Neural progenitor cell (in vitro differentiated cells): Measurements from ENCODE around the gene PPP2R5C. TPM values are rescaled to one million over a fixed set of nuclear protein-coding genes. Genes with fewer than 3 reads are reported as not detected.

Experiments
- DNase-seq: peaks from one replicate; pipeline ENCODE4 v3.0.0-alpha.2; 2016; ENCODE audit warnings: low spot score
- H2AFZ ChIP-seq: fragments of 200-600 bp; sonication (generic); replicated peaks from 2 replicates; pipeline ENCODE4 v1.6.1; 2016; ENCODE audit warnings: antibody characterized with exemption
- H3F3A ChIP-seq: fragments of 200-600 bp; sonication (generic); 2 replicates; pipeline ENCODE4 v1.6.1; 2016; ENCODE audit warnings: antibody characterized with exemption, low read depth
- H3K27ac ChIP-seq: fragments of 200-600 bp; sonication (generic); 2 replicates; pipeline ENCODE4 v1.5.1; 2016; ENCODE audit warnings: mild to moderate bottlenecking
- H3K27me3 ChIP-seq: fragments of 200-600 bp; sonication (generic); 2 replicates; pipeline ENCODE4 v1.6.1; 2016; ENCODE audit warnings: mild to moderate bottlenecking, moderate library complexity
- H3K36me3 ChIP-seq: fragments of 200-600 bp; sonication (generic); 2 replicates; pipeline ENCODE4 v1.5.1; 2016
- H3K4me1 ChIP-seq: fragments of 200-600 bp; sonication (generic); 2 replicates; pipeline ENCODE4 v1.6.1; 2016; ENCODE audit warnings: mixed run types
- H3K4me2 ChIP-seq: fragments of 200-600 bp; sonication (generic); 2 replicates; pipeline ENCODE4 v1.6.1; 2016
- H3K4me3 ChIP-seq: fragments of 200-600 bp; sonication (generic); 2 replicates; pipeline ENCODE4 v1.5.1; 2016
- H3K79me2 ChIP-seq: fragments of 200-600 bp; sonication (generic); 2 replicates; pipeline ENCODE4 v1.6.1; 2016; ENCODE audit warnings: low read depth
- H3K9ac ChIP-seq: fragments of 200-600 bp; sonication (generic); 2 replicates; pipeline ENCODE4 v1.6.1; 2016
- H3K9me3 ChIP-seq: fragments of 200-600 bp; sonication (generic); 2 replicates; pipeline ENCODE4 v1.5.1; 2016; ENCODE audit warnings: low read depth
- H4K20me1 ChIP-seq: fragments of 200-600 bp; sonication (generic); 2 replicates; pipeline ENCODE4 v1.6.1; 2016; ENCODE audit warnings: low read depth
- H3K27ac Mint-ChIP-seq: 3 replicates; pipeline ENCODE4 v1.8.0; 2021; ENCODE audit warnings: mixed read lengths
- H3K27me3 Mint-ChIP-seq: 2 replicates; pipeline ENCODE4 v1.8.0; 2022; ENCODE audit warnings: low read depth, mild to moderate bottlenecking, inconsistent platforms, moderate library complexity, mixed read lengths; ENCODE audit not compliant: insufficient read depth
- H3K36me3 Mint-ChIP-seq: 3 replicates; pipeline ENCODE4 v1.8.0; 2021; ENCODE audit warnings: mixed read lengths
- H3K4me1 Mint-ChIP-seq: 3 replicates; pipeline ENCODE4 v1.8.0; 2021; ENCODE audit warnings: mixed read lengths
- H3K4me3 Mint-ChIP-seq: 3 replicates; pipeline ENCODE4 v1.8.0; 2021; ENCODE audit warnings: mild to moderate bottlenecking, moderate library complexity, mixed read lengths
- H3K9me3 Mint-ChIP-seq: 3 replicates; pipeline ENCODE4 v1.8.0; 2020; ENCODE audit warnings: mixed read lengths
- EZH2 ChIP-seq: fragments of 200-600 bp; sonication (generic); IDR thresholded peaks from 2 replicates; pipeline ENCODE4 v1.6.1; 2017; ENCODE audit warnings: antibody characterized with exemption, mild to moderate bottlenecking, moderate library complexity
- EZH2phosphoT487 ChIP-seq: fragments of 200-600 bp; sonication (generic); IDR thresholded peaks from 2 replicates; pipeline ENCODE4 v1.6.1; 2017; ENCODE audit warnings: antibody characterized with exemption
- total RNA-seq: library from RNA; depleted of rRNA; stranded (reverse); fragments of >200 nt; gene quantifications from 2 replicates; pipeline ENCODE4 v1.2.3, GENCODE V29; 2015; ENCODE audit warnings: low replicate concordance
- TF ChIP-seq, protein P1 (sequence below): fragments of 200-600 bp; sonication (generic); IDR thresholded peaks from 2 replicates; pipeline ENCODE4 v1.5.1; 2017; ENCODE audit warnings: antibody characterized with exemption, mild to moderate bottlenecking

PPP2R5C gene
- total RNA-seq, 1 donor from 2014 or later, result 183 TPM

- Histone ChIP-seq H3K27ac (no peak overlapping the region), H3K79me2 (peaks cover 92% of the 10 kb centered on the region), H3K4me1 (no peaks in the 10 kb centered on the region), H2AFZ (no peak overlapping the region), H3K4me3 (no peak overlapping the region), H3K36me3 (no peaks in the 10 kb centered on the region), H3K9me3 (no peaks in the 10 kb centered on the region), H4K20me1 (peaks cover 55% of the 10 kb centered on the region), H3K4me2 (no peak overlapping the region), H3F3A (no peaks in the 10 kb centered on the region), H3K9ac (no peak overlapping the region), H3K27me3 (no peaks in the 10 kb centered on the region)
- Mint-ChIP-seq H3K27me3 (peaks cover 2% of the 10 kb centered on the region), H3K4me3 (no peak overlapping the region), H3K36me3 (peaks cover 46% of the 10 kb centered on the region), H3K27ac (no peak overlapping the region), H3K4me1 (peaks cover 10% of the 10 kb centered on the region), H3K9me3 (peaks cover 15% of the 10 kb centered on the region)
- no peak for DNase-seq
- no peak for TF ChIP-seq EZH2phosphoT487
- TF ChIP-seq, protein P1, sequence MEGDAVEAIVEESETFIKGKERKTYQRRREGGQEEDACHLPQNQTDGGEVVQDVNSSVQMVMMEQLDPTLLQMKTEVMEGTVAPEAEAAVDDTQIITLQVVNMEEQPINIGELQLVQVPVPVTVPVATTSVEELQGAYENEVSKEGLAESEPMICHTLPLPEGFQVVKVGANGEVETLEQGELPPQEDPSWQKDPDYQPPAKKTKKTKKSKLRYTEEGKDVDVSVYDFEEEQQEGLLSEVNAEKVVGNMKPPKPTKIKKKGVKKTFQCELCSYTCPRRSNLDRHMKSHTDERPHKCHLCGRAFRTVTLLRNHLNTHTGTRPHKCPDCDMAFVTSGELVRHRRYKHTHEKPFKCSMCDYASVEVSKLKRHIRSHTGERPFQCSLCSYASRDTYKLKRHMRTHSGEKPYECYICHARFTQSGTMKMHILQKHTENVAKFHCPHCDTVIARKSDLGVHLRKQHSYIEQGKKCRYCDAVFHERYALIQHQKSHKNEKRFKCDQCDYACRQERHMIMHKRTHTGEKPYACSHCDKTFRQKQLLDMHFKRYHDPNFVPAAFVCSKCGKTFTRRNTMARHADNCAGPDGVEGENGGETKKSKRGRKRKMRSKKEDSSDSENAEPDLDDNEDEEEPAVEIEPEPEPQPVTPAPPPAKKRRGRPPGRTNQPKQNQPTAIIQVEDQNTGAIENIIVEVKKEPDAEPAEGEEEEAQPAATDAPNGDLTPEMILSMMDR, result no peak
- TF ChIP-seq EZH2, result no peak
Observed at GRCh38 chr14:101828046-101828445, 66.5 kb downstream of the PPP2R5C start.

GRCh38 chr14:101830271-101830670, 68.8 kb downstream of the PPP2R5C start:
- Histone ChIP-seq H3K79me2 (peaks cover 92% of the 10 kb centered on the region), H3K9me3 (no peaks in the 10 kb centered on the region), H3K4me1 (no peaks in the 10 kb centered on the region), H3K36me3 (no peaks in the 10 kb centered on the region), H4K20me1 (peaks cover 70% of the 10 kb centered on the region), H3K4me2 (no peak overlapping the region), H3K4me3 (no peak overlapping the region), H3K27ac (no peak overlapping the region), H3F3A (no peaks in the 10 kb centered on the region), H3K27me3 (no peaks in the 10 kb centered on the region), H3K9ac (peak overlapping the region; percentile 15), H2AFZ (no peak overlapping the region)
- Mint-ChIP-seq H3K9me3 (peaks cover 10% of the 10 kb centered on the region), H3K36me3 (peaks cover 32% of the 10 kb centered on the region), H3K4me3 (no peak overlapping the region), H3K27ac (no peak overlapping the region), H3K27me3 (no peaks in the 10 kb centered on the region), H3K4me1 (peaks cover 13% of the 10 kb centered on the region)
- TF ChIP-seq EZH2phosphoT487, result no peak
- TF ChIP-seq, protein P1, result no peak
- TF ChIP-seq EZH2, result no peak
- no peak for DNase-seq

GRCh38 chr14:101833045-101833444, 71.5 kb downstream of the PPP2R5C start:
- no peaks in the 10 kb centered on the region for H3K9me3 ChIP-seq
- no peak overlapping the region for H2AFZ ChIP-seq
- H3K4me1 Mint-ChIP-seq, result peaks cover 12% of the 10 kb centered on the region
- peaks cover 90% of the 10 kb centered on the region for H3K79me2 ChIP-seq
- H3K4me1 ChIP-seq, result no peaks in the 10 kb centered on the region
- no peak overlapping the region for H3K9ac ChIP-seq
- no peak overlapping the region for H3K27ac ChIP-seq
- no peaks in the 10 kb centered on the region for H3K9me3 Mint-ChIP-seq
- TF ChIP-seq EZH2 (no peak), EZH2phosphoT487 (no peak)
- TF ChIP-seq, protein P1, result no peak
- DNase-seq, result no peak
- no peak overlapping the region for H3K4me3 Mint-ChIP-seq
- H3K27ac Mint-ChIP-seq, result no peak overlapping the region
- H3K4me3 ChIP-seq, result no peak overlapping the region
- H3K4me2 ChIP-seq, result no peak overlapping the region
- no peaks in the 10 kb centered on the region for H3F3A ChIP-seq
- H3K36me3 Mint-ChIP-seq, result peaks cover 11% of the 10 kb centered on the region
- H3K27me3 Mint-ChIP-seq, result peaks cover 2% of the 10 kb centered on the region
- H4K20me1 ChIP-seq, result peaks cover 87% of the 10 kb centered on the region
- H3K36me3 ChIP-seq, result no peaks in the 10 kb centered on the region
- H3K27me3 ChIP-seq, result no peaks in the 10 kb centered on the region
